Gastrocnemius medialis (tissue), 4 donors: ENCODE data around the gene LDB1. TPM values are rescaled to one million over a fixed set of nuclear protein-coding genes. Genes with fewer than 3 reads are reported as not detected.

Source experiments
- ATAC-seq, 2 donors: fragments of 150-250 bp; one replicate each; pipeline ENCODE4 v1.9.1; 2016
- DNase-seq, 2 donors: peaks; one replicate each; pipeline ENCODE4 v3.0.0-alpha.2; 2019
- H3K27ac ChIP-seq, 4 donors: fragments of 200-600 bp; sonication (generic); 1 replicate in 1 of 4; 2 replicates in 3 of 4; pipeline ENCODE4 v1.5.1; 2016 to 2018; ENCODE audit warnings: mild to moderate bottlenecking in 2 of 4, moderate library complexity in 1 of 4
- H3K27me3 ChIP-seq, 3 donors: fragments of 200-600 bp; sonication (generic) in 2 of 3; 1 replicate in 1 of 3; 2 replicates in 2 of 3; pipeline versions ENCODE4 v1.5.1 to v1.6.0; 2016 to 2019; ENCODE audit warnings: mild to moderate bottlenecking in 1 of 3, moderate library complexity in 1 of 3
- H3K36me3 ChIP-seq, 2 donors: fragments of 200-600 bp; sonication (generic) in 1 of 2; one replicate each; pipeline ENCODE4 v1.5.1; 2017 to 2018
- H3K4me1 ChIP-seq, 2 donors: fragments of 200-600 bp; sonication (generic) in 1 of 2; one replicate each; pipeline ENCODE4 v1.5.1; 2016 to 2017; ENCODE audit warnings: mild to moderate bottlenecking in 2 of 2
- H3K4me3 ChIP-seq, 4 donors: fragments of 200-600 bp; sonication (generic) in 3 of 4; 1 replicate in 1 of 4; 2 replicates in 3 of 4; pipeline ENCODE4 v1.5.1; 2016 to 2019; ENCODE audit warnings: mild to moderate bottlenecking in 2 of 4
- H3K9me3 ChIP-seq, 3 donors: fragments of 200-600 bp; sonication (generic) in 2 of 3; 1 replicate in 1 of 3; 2 replicates in 2 of 3; pipeline ENCODE4 v1.5.1; 2016 to 2019
- POLR2A ChIP-seq, 2 donors: fragments of 450-650 bp; IDR thresholded peaks; one replicate each; pipeline ENCODE4 v1.6.1; 2017; ENCODE audit warnings: antibody characterized with exemption in 2 of 2, mild to moderate bottlenecking in 2 of 2, moderate library complexity in 2 of 2
- in situ Hi-C, 4 donors: fragments of 200-750 bp; cut with MboI; loops; one replicate each; pipeline versions ENCODE4 v1.15.0 to v1.8.0; 2017; ENCODE audit warnings: low sequenced_read_pairs in 4 of 4
- intact Hi-C: fragments of 100-400 bp; cut with DNase I; formaldehyde crosslinking; loops from one replicate; pipeline ENCODE4 v1.15.1; 2023; ENCODE audit warnings: low total_unique reads
- total RNA-seq, 4 donors: library from RNA; depleted of rRNA; stranded (reverse); fragments of >200 nt; gene quantifications; one replicate each; pipeline versions ENCODE4 v1.1.0 to v1.2.3, GENCODE V29; 2016
- TF ChIP-seq, protein P1 (sequence below), 5 experiments: fragments of 450-650 bp in 3 of 5; fragments of 200-600 bp in 2 of 5; sonication (generic) in 2 of 5; IDR thresholded peaks in 4 of 5; conservative IDR thresholded peaks in 1 of 5; 1 replicate in 4 of 5; 2 replicates in 1 of 5; pipeline ENCODE4 v1.5.1; 2016 to 2019; ENCODE audit warnings: antibody characterized with exemption in 5 of 5, mild to moderate bottlenecking in 3 of 5, moderate library complexity in 3 of 5

Gene LDB1
- total RNA-seq, 4 donors from 2014 or later, result 15.9 to 32.7 (median 28.6) TPM

GRCh38 chr10:102112210-102112817, 7.9 kb downstream of the LDB1 start:
- Histone ChIP-seq H3K27ac (no peak overlapping the region), H3K9me3 (no peaks in the 10 kb centered on the region), H3K36me3 (peaks cover 0 to 41% of the 10 kb centered on the region in 2 donors), H3K4me1 (peaks cover 43 to 47% of the 10 kb centered on the region in 2 donors), H3K27me3 (no peaks in the 10 kb centered on the region), H3K4me3 (no peak overlapping the region)
- in situ Hi-C loops, result no loop called here
- no peak for TF ChIP-seq POLR2A (IDR thresholded peaks at IDR 0.05)
- TF ChIP-seq, protein P1, sequence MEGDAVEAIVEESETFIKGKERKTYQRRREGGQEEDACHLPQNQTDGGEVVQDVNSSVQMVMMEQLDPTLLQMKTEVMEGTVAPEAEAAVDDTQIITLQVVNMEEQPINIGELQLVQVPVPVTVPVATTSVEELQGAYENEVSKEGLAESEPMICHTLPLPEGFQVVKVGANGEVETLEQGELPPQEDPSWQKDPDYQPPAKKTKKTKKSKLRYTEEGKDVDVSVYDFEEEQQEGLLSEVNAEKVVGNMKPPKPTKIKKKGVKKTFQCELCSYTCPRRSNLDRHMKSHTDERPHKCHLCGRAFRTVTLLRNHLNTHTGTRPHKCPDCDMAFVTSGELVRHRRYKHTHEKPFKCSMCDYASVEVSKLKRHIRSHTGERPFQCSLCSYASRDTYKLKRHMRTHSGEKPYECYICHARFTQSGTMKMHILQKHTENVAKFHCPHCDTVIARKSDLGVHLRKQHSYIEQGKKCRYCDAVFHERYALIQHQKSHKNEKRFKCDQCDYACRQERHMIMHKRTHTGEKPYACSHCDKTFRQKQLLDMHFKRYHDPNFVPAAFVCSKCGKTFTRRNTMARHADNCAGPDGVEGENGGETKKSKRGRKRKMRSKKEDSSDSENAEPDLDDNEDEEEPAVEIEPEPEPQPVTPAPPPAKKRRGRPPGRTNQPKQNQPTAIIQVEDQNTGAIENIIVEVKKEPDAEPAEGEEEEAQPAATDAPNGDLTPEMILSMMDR (IDR thresholded peaks at IDR 0.05 in 4 of 5, conservative IDR thresholded peaks at IDR 0.05 in 1 of 5), result no peak
- DNase-seq, result no peak
- intact Hi-C loops, result no loop called here
- ATAC-seq, result no peak

DNA sequence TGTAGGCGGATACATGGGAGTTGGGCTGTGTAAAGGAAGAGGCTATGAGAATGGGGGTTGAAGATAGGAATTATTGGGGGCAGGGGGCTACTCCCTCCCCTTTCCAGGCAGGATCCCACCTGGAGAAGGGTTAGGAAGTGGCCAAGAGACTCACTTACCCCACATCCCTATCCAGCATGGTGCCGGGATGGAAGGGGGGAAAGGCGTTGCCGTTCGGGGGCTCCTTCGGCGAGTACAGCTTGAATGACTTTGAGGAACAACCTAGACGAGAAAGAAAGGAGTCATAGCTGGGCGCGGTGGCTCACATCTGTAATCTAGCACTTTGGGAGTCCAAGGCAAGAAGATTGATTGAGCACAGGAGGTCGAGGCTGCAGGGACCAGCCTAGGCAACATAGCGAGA, 8.9 kb downstream of the LDB1 start:
- DNase-seq (no peak), ATAC-seq (no peak)
- TF ChIP-seq, protein P1 (IDR thresholded peaks at IDR 0.05 in 4 of 5, conservative IDR thresholded peaks at IDR 0.05 in 1 of 5), result no peak
- no peak for TF ChIP-seq POLR2A (IDR thresholded peaks at IDR 0.05)
- Histone ChIP-seq H3K27me3 (no peaks in the 10 kb centered on the region), H3K27ac (no peak overlapping the region), H3K36me3 (peaks cover 0 to 41% of the 10 kb centered on the region in 2 donors), H3K4me1 (peaks cover 32 to 36% of the 10 kb centered on the region in 2 donors), H3K4me3 (no peak overlapping the region), H3K9me3 (no peaks in the 10 kb centered on the region)
- intact Hi-C loops (no loop called here), in situ Hi-C loops (no loop called here)

GRCh38 chr10:102109166-102110116, 10.7 kb downstream of the LDB1 start:
- ATAC-seq (no peak), DNase-seq (no peak)
- TF ChIP-seq, protein P1 (IDR thresholded peaks at IDR 0.05 in 4 of 5, conservative IDR thresholded peaks at IDR 0.05 in 1 of 5), result no peak
- TF ChIP-seq POLR2A (IDR thresholded peaks at IDR 0.05), result no peak
- no peaks in the 10 kb centered on the region for H3K9me3 ChIP-seq
- H3K27me3 ChIP-seq, result no peaks in the 10 kb centered on the region
- H3K27ac ChIP-seq, result no peak overlapping the region
- no peak overlapping the region for H3K4me3 ChIP-seq
- in situ Hi-C loops, result no loop called here
- peaks cover 0 to 41% of the 10 kb centered on the region in 2 donors for H3K36me3 ChIP-seq
- intact Hi-C loops, result no loop called here
- peaks cover 14 to 22% of the 10 kb centered on the region in 2 donors for H3K4me1 ChIP-seq

GRCh38 chr10:102106998-102107397, 13.2 kb downstream of the LDB1 start:
- DNase-seq (no peak), ATAC-seq (no peak)
- H3K27ac ChIP-seq, result no peak overlapping the region
- no peaks in the 10 kb centered on the region for H3K27me3 ChIP-seq
- H3K4me3 ChIP-seq, result no peak overlapping the region
- in situ Hi-C loops (no loop called here), intact Hi-C loops (no loop called here)
- H3K9me3 ChIP-seq, result no peaks in the 10 kb centered on the region
- H3K36me3 ChIP-seq, result peaks cover 0 to 41% of the 10 kb centered on the region in 2 donors
- TF ChIP-seq, protein P1 (IDR thresholded peaks at IDR 0.05 in 4 of 5, conservative IDR thresholded peaks at IDR 0.05 in 1 of 5), result no peak
- TF ChIP-seq POLR2A (IDR thresholded peaks at IDR 0.05), result no peak
- H3K4me1 ChIP-seq, result no peaks in the 10 kb centered on the region
